Stomach (tissue), 9 donors: ENCODE measurements around the gene ZCCHC9. TPM values are rescaled to one million over a fixed set of nuclear protein-coding genes. Genes with fewer than 3 reads are reported as not detected.

Source experiments
- DNase-seq, 2 donors: peaks; one replicate each; pipeline versions ENCODE4 v3.0.0 to v3.0.0-alpha.2; 2013 to 2019
- H3K27ac ChIP-seq, 5 donors: fragments of 200-600 bp in 4 of 5; sonication (generic) in 4 of 5; one replicate each; pipeline ENCODE4 v1.5.1; 2013 to 2019; ENCODE audit warnings: mild to moderate bottlenecking in 1 of 5, moderate library complexity in 1 of 5
- H3K27me3 ChIP-seq, 3 donors: fragments of 200-600 bp; sonication (generic); one replicate each; pipeline ENCODE4 v1.5.1; 2017 to 2019; ENCODE audit warnings: mixed run types in 1 of 3
- H3K36me3 ChIP-seq, 4 donors: fragments of 200-600 bp; sonication (generic); 1 replicate in 3 of 4; 2 replicates in 1 of 4; pipeline ENCODE4 v1.5.1; 2016 to 2019
- H3K4me1 ChIP-seq, 4 donors: fragments of 200-600 bp; sonication (generic); one replicate each; pipeline ENCODE4 v1.5.1; 2016 to 2019
- H3K4me3 ChIP-seq, 4 donors: fragments of 200-600 bp; sonication (generic) in 3 of 4; one replicate each; pipeline ENCODE4 v1.5.1; 2016 to 2019; ENCODE audit warnings: mild to moderate bottlenecking in 1 of 4
- H3K9me3 ChIP-seq, 4 donors: fragments of 200-600 bp; sonication (generic); one replicate each; pipeline ENCODE4 v1.5.1; 2016 to 2019
- EP300 ChIP-seq: sonication (generic); formaldehyde crosslinking; IDR thresholded peaks from one replicate; pipeline ENCODE4 v1.6.1; 2017; ENCODE audit warnings: antibody characterized with exemption
- POLR2A ChIP-seq, 4 donors: fragments of 450-650 bp; IDR thresholded peaks; one replicate each; pipeline ENCODE4 v1.6.1; 2016; ENCODE audit warnings: antibody characterized with exemption in 4 of 4, control low read depth in 2 of 4, mild to moderate bottlenecking in 1 of 4, moderate library complexity in 1 of 4
- POLR2AphosphoS5 ChIP-seq, 3 donors: sonication (generic); formaldehyde crosslinking; IDR thresholded peaks; one replicate each; pipeline ENCODE4 v1.6.1; 2016; ENCODE audit warnings: antibody characterized with exemption in 3 of 3
- WGBS, 5 donors: extraction: QIAGEN DNeasy Blood & Tissue Kit in 3 of 5; methylation state at CpG; one replicate each; pipeline versions ENCODE4 v1.1.5 to v1.1.7; 2013 to 2018; 5-methylcytosine and 5-hydroxymethylcytosine counted together
- intact Hi-C: fragments of 100-400 bp; cut with DNase I; formaldehyde crosslinking; loops from one replicate; pipeline ENCODE4 v1.15.1; 2023; ENCODE audit warnings: low total_unique reads
- polyA plus RNA-seq, 3 donors: library from polyadenylated mRNA; stranded (reverse); fragments of 200-250 nt; gene quantifications; one replicate each; pipeline ENCODE4 v1.2.3, GENCODE V29; 2013
- total RNA-seq, 5 donors: library from RNA; depleted of rRNA; stranded (reverse); fragments of >200 nt; gene quantifications; one replicate each; pipeline versions ENCODE4 v1.1.0 to v1.2.3, GENCODE V29; 2014 to 2016
- TF ChIP-seq, protein P1 (sequence below), 7 experiments: fragments of 450-650 bp in 4 of 7; fragments of 200-600 bp in 3 of 7; sonication (generic) in 3 of 7; IDR thresholded peaks; one replicate each; pipeline ENCODE4 v1.5.1; 2016 to 2019; ENCODE audit warnings: antibody characterized with exemption in 7 of 7, control low read depth in 2 of 7, mild to moderate bottlenecking in 1 of 7
- donor health status: healthy with polysubstance abuse.
- donor health status: Bipolar disorder and iron deficiency.
- donor health status: healthy.

The ZCCHC9 gene
- total and polyA plus RNA-seq, 8 donors, result 20.5 to 55.4 (median 29.8) TPM

- TF ChIP-seq, protein P1, sequence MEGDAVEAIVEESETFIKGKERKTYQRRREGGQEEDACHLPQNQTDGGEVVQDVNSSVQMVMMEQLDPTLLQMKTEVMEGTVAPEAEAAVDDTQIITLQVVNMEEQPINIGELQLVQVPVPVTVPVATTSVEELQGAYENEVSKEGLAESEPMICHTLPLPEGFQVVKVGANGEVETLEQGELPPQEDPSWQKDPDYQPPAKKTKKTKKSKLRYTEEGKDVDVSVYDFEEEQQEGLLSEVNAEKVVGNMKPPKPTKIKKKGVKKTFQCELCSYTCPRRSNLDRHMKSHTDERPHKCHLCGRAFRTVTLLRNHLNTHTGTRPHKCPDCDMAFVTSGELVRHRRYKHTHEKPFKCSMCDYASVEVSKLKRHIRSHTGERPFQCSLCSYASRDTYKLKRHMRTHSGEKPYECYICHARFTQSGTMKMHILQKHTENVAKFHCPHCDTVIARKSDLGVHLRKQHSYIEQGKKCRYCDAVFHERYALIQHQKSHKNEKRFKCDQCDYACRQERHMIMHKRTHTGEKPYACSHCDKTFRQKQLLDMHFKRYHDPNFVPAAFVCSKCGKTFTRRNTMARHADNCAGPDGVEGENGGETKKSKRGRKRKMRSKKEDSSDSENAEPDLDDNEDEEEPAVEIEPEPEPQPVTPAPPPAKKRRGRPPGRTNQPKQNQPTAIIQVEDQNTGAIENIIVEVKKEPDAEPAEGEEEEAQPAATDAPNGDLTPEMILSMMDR (IDR thresholded peaks at IDR 0.05), result no peak
- TF ChIP-seq POLR2A (IDR thresholded peaks at IDR 0.05) (no peak), POLR2AphosphoS5 (IDR thresholded peaks at IDR 0.05) (no peak), EP300 (no peak)
- WGBS, 5 donors, result 91 to 94% (median 92%) methylated on average over 5 of the region's 5 CpGs
- intact Hi-C loops, result no loop called here
Observed at GRCh38 chr5:81345411-81346003, 44.1 kb downstream of the ZCCHC9 start.

DNA sequence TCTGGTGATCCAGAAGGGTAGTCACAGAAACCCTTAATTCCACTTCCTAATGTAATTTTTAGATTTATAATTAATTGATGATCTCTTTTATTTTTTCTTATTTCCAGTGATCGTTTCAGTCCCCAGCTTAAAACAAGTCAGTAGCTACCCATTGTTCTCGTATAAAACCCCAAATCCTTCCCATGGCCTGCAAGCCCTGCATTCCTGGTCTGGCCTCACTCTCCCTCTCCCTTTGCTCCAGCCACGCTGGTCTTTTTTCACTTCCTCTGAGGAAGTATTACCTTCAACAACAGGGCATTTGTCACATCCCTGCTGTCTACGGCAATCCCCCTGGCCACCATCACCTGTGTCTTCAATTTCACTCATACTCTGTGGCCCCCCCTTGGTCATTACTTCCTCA lies 47.8 kb downstream of the ZCCHC9 start:
- Histone ChIP-seq H3K4me3 (no peak overlapping the region), H3K36me3 (no peaks in the 10 kb centered on the region), H3K9me3 (no peaks in the 10 kb centered on the region), H3K4me1 (no peaks in the 10 kb centered on the region), H3K27me3 (no peaks in the 10 kb centered on the region), H3K27ac (no peak overlapping the region)
- intact Hi-C loops, result no loop called here
- WGBS, 5 donors, result 65 to 83% (median 72%) methylated on average over 4 of the region's 4 CpGs
- TF ChIP-seq POLR2AphosphoS5 (IDR thresholded peaks at IDR 0.05), result no peak
- TF ChIP-seq, protein P1 (IDR thresholded peaks at IDR 0.05), result no peak
- DNase-seq, result no peak

More at GRCh38 chr5:81345411-81346003, 44.1 kb downstream of the ZCCHC9 start:
- Histone ChIP-seq H3K4me1 (no peaks in the 10 kb centered on the region), H3K4me3 (no peak overlapping the region), H3K36me3 (no peaks in the 10 kb centered on the region), H3K27ac (no peak overlapping the region), H3K9me3 (no peaks in the 10 kb centered on the region), H3K27me3 (no peaks in the 10 kb centered on the region)
- DNase-seq, result no peak

- TF ChIP-seq POLR2A (IDR thresholded peaks at IDR 0.05), result no peak
- TF ChIP-seq, protein P1 (IDR thresholded peaks at IDR 0.05), result no peak
- no peak for TF ChIP-seq EP300
- TF ChIP-seq POLR2AphosphoS5 (IDR thresholded peaks at IDR 0.05), result no peak
- Histone ChIP-seq H3K27me3 (no peaks in the 10 kb centered on the region), H3K4me3 (no peak overlapping the region), H3K9me3 (no peaks in the 10 kb centered on the region), H3K27ac (no peak overlapping the region), H3K4me1 (no peaks in the 10 kb centered on the region), H3K36me3 (no peaks in the 10 kb centered on the region)
- DNase-seq, result no peak
- intact Hi-C loops, result no loop called here
Observed at GRCh38 chr5:81350507-81350906, 49.1 kb downstream of the ZCCHC9 start.

GRCh38 chr5:81353189-81353588 lies 51.8 kb downstream of the ZCCHC9 start:
- Histone ChIP-seq H3K9me3 (no peaks in the 10 kb centered on the region), H3K27me3 (no peaks in the 10 kb centered on the region), H3K36me3 (no peaks in the 10 kb centered on the region), H3K4me1 (no peaks in the 10 kb centered on the region), H3K4me3 (no peak overlapping the region), H3K27ac (no peak overlapping the region)
- WGBS, 5 donors, result 26 to 36% (median 30%) methylated on average over 5 of the region's 5 CpGs
- TF ChIP-seq POLR2AphosphoS5 (IDR thresholded peaks at IDR 0.05) (no peak), POLR2A (IDR thresholded peaks at IDR 0.05) (no peak), EP300 (no peak)
- TF ChIP-seq, protein P1 (IDR thresholded peaks at IDR 0.05), result no peak
- intact Hi-C loops, result no loop called here
- DNase-seq, result no peak
